ENCODE measurements around the gene MAS1.
"Not testable (repeated sequence)": the region's sequence is repeated elsewhere in the genome, so short reads cannot be mapped to it uniquely, and the experiment has no call there.

Gene MAS1

GRCh38 chr6:159858259-159858658 lies 32.5 kb upstream of the MAS1 start:
- DNase-seq (ENCODE audit: insufficient read length, low spot score) (no peak), FAIRE-seq (no peak)
- TF ChIP-seq CTCF (IDR thresholded peaks at IDR 0.05; ENCODE audit: insufficient read depth, missing control alignments): no peak

- FAIRE-seq (no peak), DNase-seq (ENCODE audit: insufficient read length, low spot score) (no peak)
- no peak for TF ChIP-seq CTCF (IDR thresholded peaks at IDR 0.05; ENCODE audit: insufficient read depth, missing control alignments)
Measured at GRCh38 chr6:159860482-159860881, 30.3 kb upstream of the MAS1 start.

DNA sequence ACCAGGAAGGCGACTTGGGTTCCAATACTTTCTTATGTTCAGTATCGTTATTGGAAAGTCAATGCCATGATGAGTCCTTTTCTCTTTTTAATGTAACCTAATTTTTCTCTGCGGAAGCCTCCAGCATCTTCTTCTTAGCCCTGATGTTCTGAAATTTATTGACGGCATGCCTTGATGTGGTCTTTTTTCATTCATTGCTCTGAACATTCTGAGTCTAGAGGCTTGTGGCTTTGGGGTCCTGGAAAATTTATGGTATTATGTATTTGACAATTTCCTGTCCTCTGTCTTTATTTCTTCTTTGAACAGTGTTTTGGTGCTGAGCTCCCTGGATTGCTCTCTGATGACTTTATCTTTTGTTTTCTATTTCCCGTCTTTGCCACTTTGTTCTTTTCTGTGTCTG lies 28.7 kb upstream of the MAS1 start:
- no peak for DNase-seq (ENCODE audit: insufficient read length, low spot score)
- FAIRE-seq: no peak
- no peak for TF ChIP-seq CTCF (IDR thresholded peaks at IDR 0.05; ENCODE audit: insufficient read depth, missing control alignments)

GRCh38 chr6:159863341-159863740 lies 27.4 kb upstream of the MAS1 start:
- FAIRE-seq; DNase-seq (ENCODE audit: insufficient read length, low spot score): not testable (repeated sequence)
- peak; percentile 78 for TF ChIP-seq CTCF (IDR thresholded peaks at IDR 0.05; ENCODE audit: insufficient read depth, missing control alignments)

DNA sequence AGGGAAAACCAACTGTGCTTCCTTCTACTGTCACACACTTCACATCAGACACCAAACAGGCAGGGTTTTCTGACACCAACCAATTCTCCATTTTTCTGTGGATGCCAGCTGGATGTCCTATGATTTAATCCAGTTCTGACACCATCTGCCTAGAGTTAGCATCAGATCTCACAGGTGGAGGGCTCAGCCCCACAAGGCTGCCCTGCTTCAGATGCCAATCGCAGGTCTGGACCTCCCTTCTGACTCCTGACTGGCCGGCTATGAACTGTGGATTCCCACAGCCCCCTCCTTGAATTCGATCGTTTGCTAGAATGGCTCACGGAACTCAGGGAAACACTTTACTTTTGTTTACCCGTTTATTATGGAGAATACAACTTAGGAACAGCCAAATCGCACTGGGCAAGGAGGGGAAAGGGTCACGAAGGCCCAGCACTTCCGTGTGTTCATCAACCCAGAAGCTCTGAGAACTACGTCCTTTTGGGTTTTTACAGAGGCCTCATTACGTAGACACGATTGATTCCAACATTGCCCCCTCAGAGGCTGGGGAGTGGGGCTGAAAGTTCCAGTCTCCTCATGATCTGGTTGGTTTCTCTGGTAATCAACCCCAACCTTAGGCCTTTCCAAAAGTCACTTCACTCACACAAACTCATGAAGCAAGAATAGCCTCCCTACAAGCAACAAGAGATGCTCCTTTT lies 25.4 kb upstream of the MAS1 start:
- FAIRE-seq (no peak), DNase-seq (ENCODE audit: insufficient read length, low spot score) (no peak)
- no peak for TF ChIP-seq CTCF (IDR thresholded peaks at IDR 0.05; ENCODE audit: insufficient read depth, missing control alignments)

DNA sequence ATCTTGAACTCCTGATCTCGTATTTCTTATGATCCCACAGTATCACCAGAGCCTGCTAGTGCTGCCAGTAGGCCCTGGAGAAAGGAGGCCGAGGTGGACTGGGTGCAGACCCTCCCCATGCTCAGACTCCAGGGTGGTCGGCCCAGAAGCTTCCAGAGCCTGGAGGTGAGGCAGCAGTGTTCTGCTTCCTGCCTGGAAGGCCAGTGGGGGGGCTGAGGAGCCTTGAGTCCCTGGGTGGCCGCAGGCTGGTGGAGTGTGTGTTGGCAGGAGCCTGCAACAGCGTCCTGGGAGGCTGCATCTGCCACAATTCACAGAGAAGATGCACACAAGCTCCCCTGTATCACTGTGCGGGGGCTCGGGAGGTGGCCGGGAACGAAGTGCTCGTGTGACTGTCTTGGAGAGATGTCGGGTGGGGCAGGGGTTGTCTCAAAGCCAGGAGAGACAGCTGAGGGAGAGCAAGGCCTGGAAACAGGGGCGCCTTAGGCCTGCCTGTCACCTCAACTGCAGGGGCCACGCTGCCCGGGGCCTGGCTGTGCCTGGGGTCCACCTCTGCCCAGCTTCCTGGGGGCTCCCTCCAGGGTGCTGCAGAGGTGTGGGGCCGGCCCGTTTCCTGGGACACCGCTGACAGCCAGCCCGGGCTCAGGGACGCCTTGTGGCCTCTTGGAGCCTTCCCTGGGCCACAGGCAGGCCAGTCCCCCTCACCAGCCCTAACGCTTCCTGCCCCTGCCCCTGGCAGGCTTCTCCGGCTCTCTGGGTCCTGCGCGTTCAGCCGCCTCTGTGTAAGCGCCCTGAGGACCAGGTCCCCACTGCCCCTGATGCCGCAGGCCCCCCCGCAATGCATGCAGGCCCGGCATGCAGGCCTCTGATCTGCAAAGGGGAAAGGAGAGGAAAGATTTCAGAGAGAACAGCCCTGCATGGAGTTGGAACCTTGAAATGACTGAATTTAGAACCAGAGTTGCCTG lies 24.2 kb upstream of the MAS1 start:
- DNase-seq (ENCODE audit: insufficient read length, low spot score) (no peak), FAIRE-seq (no peak)
- no peak for TF ChIP-seq CTCF (IDR thresholded peaks at IDR 0.05; ENCODE audit: insufficient read depth, missing control alignments)
